K562 (cell line): Measurements from ENCODE around the gene ZCCHC3. TPM values are rescaled to one million over a fixed set of nuclear protein-coding genes. Genes with fewer than 3 reads are reported as not detected.

Source experiments
- CBX3 ChIP-seq, 2 experiments: IDR thresholded peaks; 1 replicate in 1 of 2; 2 replicates in 1 of 2; pipeline ENCODE4 v1.6.1; 2012; ENCODE audit warnings: inconsistent platforms in 2 of 2, low read length in 2 of 2, borderline replicate concordance in 1 of 2, control low read depth in 1 of 2
- EP400 ChIP-seq: fragments of 450-650 bp; IDR thresholded peaks from 2 replicates; pipeline ENCODE4 v1.6.1; 2017; ENCODE audit warnings: antibody characterized with exemption, mild to moderate bottlenecking, moderate library complexity
- ETV1 ChIP-seq: fragments of 450-650 bp; conservative IDR thresholded peaks from 2 replicates; pipeline ENCODE4 v1.6.1; 2016; ENCODE audit warnings: missing genetic modification characterization, control low read depth, low read depth, missing compliant biosample characterization
- FOXJ2 ChIP-seq: fragments of 200-800 bp; sonication (Bioruptor generic); IDR thresholded peaks from 2 replicates; pipeline ENCODE4 v1.6.1; 2016; ENCODE audit warnings: missing genetic modification characterization, missing compliant biosample characterization
- PCBP1 ChIP-seq: fragments of 200-400 bp; formaldehyde crosslinking; IDR thresholded peaks from 2 replicates; pipeline ENCODE4 v1.6.1; 2018; ENCODE audit warnings: mild to moderate bottlenecking, low read depth, low read length; ENCODE audit not compliant: poor library complexity, severe bottlenecking
- POU5F1 ChIP-seq: fragments of 150-350 bp; IDR thresholded peaks from 2 replicates; pipeline ENCODE4 v1.6.1; 2014; ENCODE audit warnings: borderline replicate concordance, low read length, low read depth, mild to moderate bottlenecking; ENCODE audit not compliant: partially characterized antibody
- RBM15 ChIP-seq: fragments of 200-400 bp; formaldehyde crosslinking; IDR thresholded peaks from 2 replicates; pipeline ENCODE4 v1.6.1; 2018; ENCODE audit warnings: mild to moderate bottlenecking, low read length, moderate library complexity; ENCODE audit not compliant: insufficient read depth
- TAF9B ChIP-seq: fragments of 450-650 bp; IDR thresholded peaks from 2 replicates; pipeline ENCODE4 v1.6.1; 2018; ENCODE audit warnings: mild to moderate bottlenecking; ENCODE audit not compliant: partially characterized antibody
- ZBED1 ChIP-seq: IDR thresholded peaks from 2 replicates; pipeline ENCODE4 v1.6.1; 2014
- ZNF124 ChIP-seq: sonication (generic); formaldehyde crosslinking; IDR thresholded peaks from 2 replicates; pipeline ENCODE4 v1.8.1; 2022; ENCODE audit warnings: missing genetic modification reagents
- ZNF24 ChIP-seq: fragments of 450-650 bp; IDR thresholded peaks from 2 replicates; pipeline ENCODE4 v1.6.1; 2016
- ZNF41 ChIP-seq: fragments of 250-450 bp; sonication (Bioruptor Pico); conservative IDR thresholded peaks from 2 replicates; pipeline ENCODE4 v1.4.0; 2020; ENCODE audit warnings: mild to moderate bottlenecking
- ZNF764 ChIP-seq: fragments of 250-450 bp; sonication (Bioruptor Pico); IDR thresholded peaks from 2 replicates; pipeline ENCODE4 v1.4.0; 2020; ENCODE audit warnings: low read depth, mild to moderate bottlenecking, moderate library complexity
- ZNF778 ChIP-seq: fragments of 450-650 bp; formaldehyde crosslinking; IDR thresholded peaks from 2 replicates; pipeline ENCODE4 v1.4.0; 2020; ENCODE audit warnings: mild to moderate bottlenecking, moderate library complexity
- polyA plus RNA-seq, 8 experiments: library from polyadenylated mRNA; depleted of rRNA in 4 of 8; stranded (reverse) in 5 of 8; unstranded in 3 of 8; fragments of >200 nt; fragmentation: Nextera tagmentation in 2 of 8; fragmentation: Illumina TruSeq in 1 of 8; extraction: Ambion mirVana in 2 of 8; extraction: Trizol in 1 of 8; gene quantifications; 2 replicates each; pipeline versions ENCODE4 v1.2.1 to v1.2.3, GENCODE V29; 2011 to 2014; ENCODE audit warnings: inconsistent platforms in 1 of 8, missing spikeins in 1 of 8
- total RNA-seq, 7 experiments: library from RNA; depleted of rRNA in 6 of 7; stranded (reverse); fragments of >200 nt in 6 of 7; fragmentation: Illumina TruSeq in 2 of 7; extraction: Trizol in 2 of 7; gene quantifications; 2 replicates each; pipeline versions ENCODE4 v1.2.1 to v1.2.3, GENCODE V29; 2011 to 2021; ENCODE audit warnings: low replicate concordance in 1 of 7
- TF ChIP-seq, protein P1 (sequence below): sonication (generic); formaldehyde crosslinking; IDR thresholded peaks from 2 replicates; pipeline ENCODE4 v1.8.1; 2023; ENCODE audit warnings: mild to moderate bottlenecking, missing genetic modification reagents
- TF ChIP-seq, protein P2 (sequence below), 2 experiments: fragments of 450-650 bp; formaldehyde crosslinking in 1 of 2; IDR thresholded peaks; 2 replicates each; pipeline versions ENCODE4 v1.4.0 to v1.6.1; 2014 to 2020; ENCODE audit warnings: mild to moderate bottlenecking in 2 of 2, borderline replicate concordance in 1 of 2, low read depth in 1 of 2
- TF ChIP-seq, protein P3 (sequence below): fragments of 250-450 bp; sonication (Bioruptor Pico); IDR thresholded peaks from 2 replicates; pipeline ENCODE4 v1.8.0; 2021; ENCODE audit warnings: borderline replicate concordance, mild to moderate bottlenecking, moderate library complexity; ENCODE audit not compliant: poor library complexity, severe bottlenecking

The ZCCHC3 gene
- total and polyA plus RNA-seq, 9 of the 15 experiments (the other 6 are each of a cell fraction or from before 2014, with no cell fraction given): 2.8 to 23.3 (median 16.5) TPM

DNA sequence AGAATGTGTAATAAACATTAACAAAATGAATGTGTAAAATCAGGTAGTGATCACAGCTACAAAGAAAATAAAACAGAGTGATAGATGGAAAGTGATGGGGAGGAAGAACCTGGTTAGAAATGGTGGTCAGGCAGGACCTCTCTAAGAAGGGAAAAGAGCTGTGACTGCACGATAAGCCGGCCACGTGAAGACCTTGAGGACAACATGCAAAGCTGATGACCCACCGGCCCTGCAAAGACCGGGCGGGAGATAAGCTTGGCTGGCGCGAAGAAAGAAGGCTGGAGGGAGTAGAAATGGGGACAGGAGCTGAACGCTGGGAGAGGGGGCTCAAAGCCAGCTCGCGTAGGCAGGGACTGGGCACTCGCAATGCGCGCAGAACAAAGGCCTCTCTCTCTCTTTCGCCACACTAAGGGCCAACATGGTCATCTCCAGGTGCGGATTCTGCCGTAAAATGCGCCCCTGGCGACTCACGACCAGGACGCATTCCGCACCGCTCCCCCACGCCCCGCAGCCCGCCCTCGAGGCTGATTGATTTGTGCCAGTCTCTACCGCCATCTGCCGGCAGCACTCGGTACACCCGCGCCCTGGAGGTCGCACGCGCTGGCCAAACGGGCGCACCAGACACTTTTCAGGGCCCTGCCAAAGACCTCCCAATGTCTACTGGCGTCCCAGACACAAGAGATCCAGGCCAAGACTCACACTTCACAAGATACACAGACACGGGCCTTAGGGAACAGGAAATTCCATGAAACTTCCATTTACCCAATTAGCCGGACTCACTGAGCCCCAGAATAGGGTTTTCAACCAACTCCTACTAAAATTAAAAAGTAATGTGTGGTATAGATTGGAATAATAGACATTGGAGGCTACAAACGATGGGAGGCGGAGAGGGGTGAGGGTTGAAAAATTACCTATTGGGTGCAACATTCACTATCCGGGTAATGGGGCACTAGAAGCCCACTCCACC lies 30.5 kb upstream of the ZCCHC3 start (continued):
- TF ChIP-seq RBM15 (no peak), ZNF764 (CRISPR knock-in tag) (no peak), PCBP1 (no peak), FOXJ2 (tag) (no peak), ZNF778 (CRISPR knock-in tag) (no peak), EP400 (peak; percentile 89), ZNF124 (CRISPR knock-in tag) (no peak), ZNF24 (0 out of 2 replicates have a peak, but pooled peaks have one; percentile 12), CBX3 (IDR thresholded peaks at IDR 0.05; ENCODE audit: borderline replicate concordance in 1 of 2, low read length in 2 of 2) (peak in 1 of 2 experiments; percentile 75; a peak in 1 of 3 replicates), ZNF41 (CRISPR knock-in tag) (0 out of 2 replicates have a peak, but pooled peaks have one; percentile 38), ETV1 (tag) (no peak), TAF9B (no peak), POU5F1 (no peak), ZBED1 (peak; percentile 21; the same call in 1 of the 2 replicates)
- TF ChIP-seq, protein P1, sequence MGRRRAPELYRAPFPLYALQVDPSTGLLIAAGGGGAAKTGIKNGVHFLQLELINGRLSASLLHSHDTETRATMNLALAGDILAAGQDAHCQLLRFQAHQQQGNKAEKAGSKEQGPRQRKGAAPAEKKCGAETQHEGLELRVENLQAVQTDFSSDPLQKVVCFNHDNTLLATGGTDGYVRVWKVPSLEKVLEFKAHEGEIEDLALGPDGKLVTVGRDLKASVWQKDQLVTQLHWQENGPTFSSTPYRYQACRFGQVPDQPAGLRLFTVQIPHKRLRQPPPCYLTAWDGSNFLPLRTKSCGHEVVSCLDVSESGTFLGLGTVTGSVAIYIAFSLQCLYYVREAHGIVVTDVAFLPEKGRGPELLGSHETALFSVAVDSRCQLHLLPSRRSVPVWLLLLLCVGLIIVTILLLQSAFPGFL: no peak
- TF ChIP-seq, protein P2, sequence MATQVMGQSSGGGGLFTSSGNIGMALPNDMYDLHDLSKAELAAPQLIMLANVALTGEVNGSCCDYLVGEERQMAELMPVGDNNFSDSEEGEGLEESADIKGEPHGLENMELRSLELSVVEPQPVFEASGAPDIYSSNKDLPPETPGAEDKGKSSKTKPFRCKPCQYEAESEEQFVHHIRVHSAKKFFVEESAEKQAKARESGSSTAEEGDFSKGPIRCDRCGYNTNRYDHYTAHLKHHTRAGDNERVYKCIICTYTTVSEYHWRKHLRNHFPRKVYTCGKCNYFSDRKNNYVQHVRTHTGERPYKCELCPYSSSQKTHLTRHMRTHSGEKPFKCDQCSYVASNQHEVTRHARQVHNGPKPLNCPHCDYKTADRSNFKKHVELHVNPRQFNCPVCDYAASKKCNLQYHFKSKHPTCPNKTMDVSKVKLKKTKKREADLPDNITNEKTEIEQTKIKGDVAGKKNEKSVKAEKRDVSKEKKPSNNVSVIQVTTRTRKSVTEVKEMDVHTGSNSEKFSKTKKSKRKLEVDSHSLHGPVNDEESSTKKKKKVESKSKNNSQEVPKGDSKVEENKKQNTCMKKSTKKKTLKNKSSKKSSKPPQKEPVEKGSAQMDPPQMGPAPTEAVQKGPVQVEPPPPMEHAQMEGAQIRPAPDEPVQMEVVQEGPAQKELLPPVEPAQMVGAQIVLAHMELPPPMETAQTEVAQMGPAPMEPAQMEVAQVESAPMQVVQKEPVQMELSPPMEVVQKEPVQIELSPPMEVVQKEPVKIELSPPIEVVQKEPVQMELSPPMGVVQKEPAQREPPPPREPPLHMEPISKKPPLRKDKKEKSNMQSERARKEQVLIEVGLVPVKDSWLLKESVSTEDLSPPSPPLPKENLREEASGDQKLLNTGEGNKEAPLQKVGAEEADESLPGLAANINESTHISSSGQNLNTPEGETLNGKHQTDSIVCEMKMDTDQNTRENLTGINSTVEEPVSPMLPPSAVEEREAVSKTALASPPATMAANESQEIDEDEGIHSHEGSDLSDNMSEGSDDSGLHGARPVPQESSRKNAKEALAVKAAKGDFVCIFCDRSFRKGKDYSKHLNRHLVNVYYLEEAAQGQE (IDR thresholded peaks at IDR 0.05; ENCODE audit: borderline replicate concordance): peak; percentile 82
- TF ChIP-seq, protein P2 (CRISPR knock-in tag; IDR thresholded peaks at IDR 0.05; ENCODE audit: low read depth): no peak
- TF ChIP-seq, protein P3, sequence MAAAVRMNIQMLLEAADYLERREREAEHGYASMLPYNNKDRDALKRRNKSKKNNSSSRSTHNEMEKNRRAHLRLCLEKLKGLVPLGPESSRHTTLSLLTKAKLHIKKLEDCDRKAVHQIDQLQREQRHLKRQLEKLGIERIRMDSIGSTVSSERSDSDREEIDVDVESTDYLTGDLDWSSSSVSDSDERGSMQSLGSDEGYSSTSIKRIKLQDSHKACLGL (CRISPR knock-in tag): peak; percentile 18
